Stimulated activated CD8-positive, alpha-beta memory T cell treated with anti-CD3 and anti-CD28 coated beads, Interleukin-12 subunit alpha, Interleukin-12 subunit beta, amount 100 ng/mL, for 1 hour (primary cell): Measurements from ENCODE around the gene EBF3.

Source experiments
- DNase-seq: peaks from one replicate; pipeline ENCODE4 v3.0.0-alpha.2; 2020; ENCODE audit warnings: low read depth

Gene EBF3

DNA sequence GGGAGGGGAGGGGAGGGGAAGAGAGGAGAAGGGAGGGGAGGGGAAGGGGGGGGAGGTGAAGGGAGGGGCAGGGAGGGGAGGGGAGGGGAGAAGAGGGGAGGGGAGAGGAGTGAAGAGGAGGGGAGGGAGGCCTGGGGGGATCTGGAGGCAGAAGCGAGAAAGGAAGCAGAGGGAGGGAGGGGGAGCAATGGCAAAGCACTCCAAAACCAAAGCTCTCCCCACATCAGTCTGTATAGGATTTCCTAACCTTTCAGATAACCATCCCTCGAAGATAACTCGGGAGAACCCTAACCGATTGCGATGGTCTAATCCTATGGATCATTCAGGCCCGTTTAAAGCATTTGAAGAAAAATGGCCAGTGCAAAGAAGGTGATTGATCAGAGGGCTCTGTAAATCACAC is 19.0 kb downstream of the EBF3 start:
- no peak for DNase-seq

DNA sequence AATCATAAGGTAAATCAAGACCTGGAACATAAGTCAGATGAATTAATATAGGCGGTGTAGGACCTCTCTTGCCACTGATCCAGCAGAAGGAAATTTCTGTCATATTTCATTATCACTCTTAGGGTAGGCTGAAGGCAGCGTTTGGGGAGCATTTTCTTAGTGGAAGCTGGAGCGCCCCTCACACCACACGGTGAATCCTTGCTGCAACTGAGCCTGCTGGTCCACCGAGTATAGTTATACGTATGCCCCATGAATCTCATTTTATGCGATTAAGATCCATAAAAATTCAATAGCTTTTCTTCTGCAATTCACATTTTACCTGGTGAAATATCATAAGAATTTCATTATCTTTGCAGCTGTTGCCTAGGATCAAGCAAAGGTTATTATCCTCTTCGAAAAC is 19.6 kb downstream of the EBF3 start:
- no peak for DNase-seq

DNA sequence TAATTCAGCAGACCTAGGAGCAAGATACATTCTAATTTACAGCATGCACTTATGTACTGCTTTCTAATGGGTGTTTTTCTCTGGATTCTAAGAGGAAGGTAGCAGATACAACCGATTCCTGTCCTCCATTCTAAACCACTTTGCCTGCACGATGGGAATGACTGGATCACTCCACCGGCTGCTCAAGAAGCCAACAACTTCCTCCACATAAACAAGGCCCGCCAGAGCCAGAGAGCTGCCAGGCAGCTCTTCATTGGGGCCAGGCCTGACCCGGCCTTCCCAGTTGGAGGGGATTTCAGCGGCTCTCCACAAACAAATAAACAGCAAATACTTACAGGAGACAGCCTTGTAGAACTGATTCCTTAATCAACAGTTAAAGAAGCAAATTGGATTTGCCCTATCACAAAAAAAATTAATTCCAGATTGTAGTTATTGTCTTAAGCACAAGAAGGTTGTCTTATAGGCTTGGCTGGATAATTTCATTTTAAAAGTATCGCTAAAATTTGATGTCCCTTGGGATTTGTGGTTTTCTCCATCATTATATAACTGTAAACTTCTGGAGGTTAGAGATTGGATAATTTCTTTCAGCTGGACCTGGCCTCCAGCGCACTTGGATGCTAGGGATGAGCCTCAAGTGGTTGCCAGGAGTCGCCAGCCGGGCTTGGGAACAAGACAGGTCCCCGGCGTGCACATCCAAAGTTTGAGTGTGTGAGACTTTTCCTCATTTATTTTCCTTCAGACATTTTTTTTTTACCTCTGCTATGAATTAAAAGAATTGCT is 20.9 kb downstream of the EBF3 start:
- DNase-seq: no peak

DNA sequence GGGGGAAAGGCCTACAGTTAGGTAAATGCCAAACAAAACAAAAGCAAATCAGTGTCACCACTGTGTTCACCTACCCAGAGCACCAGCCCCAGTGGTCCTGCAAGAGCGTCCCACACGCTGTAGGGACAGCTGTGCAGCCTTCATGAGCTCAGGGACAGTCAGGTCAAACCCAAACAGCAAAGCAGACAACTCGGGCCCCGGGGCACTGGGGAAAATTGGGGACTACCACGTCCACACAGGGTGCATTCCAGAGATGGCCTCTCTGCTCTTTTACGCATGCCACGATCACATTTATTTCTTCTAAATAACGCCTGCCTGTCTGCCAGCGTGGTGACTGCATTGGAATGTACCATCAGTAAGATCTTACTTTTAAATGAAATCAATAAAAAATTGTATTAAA is 21.7 kb downstream of the EBF3 start:
- no peak for DNase-seq

DNA sequence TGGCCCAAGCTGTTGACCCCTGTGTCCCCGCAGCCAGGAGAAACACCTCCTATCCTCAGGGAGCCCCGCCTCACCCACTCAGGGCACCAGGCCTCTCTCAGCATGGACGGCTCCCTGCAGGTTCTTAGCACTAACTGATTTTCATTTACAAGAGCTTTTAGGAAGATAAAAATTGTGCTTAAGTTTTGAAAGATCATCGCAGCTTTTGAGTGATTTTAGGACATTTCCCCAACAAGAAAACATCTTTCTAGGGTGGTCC is 22.1 kb downstream of the EBF3 start:
- no peak for DNase-seq

DNA sequence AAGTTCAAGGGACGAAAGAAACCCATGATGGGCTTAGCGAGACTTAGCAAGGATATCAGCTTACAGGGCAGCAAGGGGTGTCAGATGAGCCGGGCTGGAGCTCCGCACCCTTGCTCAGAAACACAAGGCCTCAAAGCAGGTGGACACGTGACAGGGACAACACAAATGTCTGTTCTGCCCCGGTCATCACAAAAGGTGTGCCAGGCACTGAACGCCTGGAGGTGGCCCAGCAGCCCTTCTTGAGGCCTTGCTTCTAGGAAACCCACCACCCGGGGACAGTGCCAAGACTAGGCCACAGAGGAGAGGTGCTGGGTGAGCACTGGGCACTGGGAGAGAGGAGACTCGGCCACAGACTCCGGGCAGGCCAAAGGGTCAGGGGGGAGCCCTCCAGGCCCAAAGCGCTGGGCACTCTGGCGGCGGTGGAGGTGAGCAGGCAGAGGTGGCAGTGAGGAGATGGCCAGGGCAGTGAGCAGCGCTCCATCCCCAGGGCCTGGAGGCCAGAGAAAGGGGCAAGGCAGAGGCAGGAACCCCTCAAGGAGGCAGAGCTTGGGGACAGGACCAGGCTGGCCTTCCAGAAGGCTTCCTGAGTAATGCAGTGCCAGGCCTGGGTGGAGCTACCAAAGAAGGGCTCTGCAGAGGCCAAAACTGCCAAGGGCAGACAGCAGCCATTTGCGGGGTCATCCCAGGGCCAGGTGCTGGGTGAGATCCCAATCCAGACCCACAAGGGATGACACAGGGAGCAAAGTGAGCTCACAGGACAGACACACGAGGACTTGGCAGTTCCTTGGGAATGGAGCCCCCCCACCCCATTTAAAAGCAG is 22.7 kb downstream of the EBF3 start:
- no peak for DNase-seq

DNA sequence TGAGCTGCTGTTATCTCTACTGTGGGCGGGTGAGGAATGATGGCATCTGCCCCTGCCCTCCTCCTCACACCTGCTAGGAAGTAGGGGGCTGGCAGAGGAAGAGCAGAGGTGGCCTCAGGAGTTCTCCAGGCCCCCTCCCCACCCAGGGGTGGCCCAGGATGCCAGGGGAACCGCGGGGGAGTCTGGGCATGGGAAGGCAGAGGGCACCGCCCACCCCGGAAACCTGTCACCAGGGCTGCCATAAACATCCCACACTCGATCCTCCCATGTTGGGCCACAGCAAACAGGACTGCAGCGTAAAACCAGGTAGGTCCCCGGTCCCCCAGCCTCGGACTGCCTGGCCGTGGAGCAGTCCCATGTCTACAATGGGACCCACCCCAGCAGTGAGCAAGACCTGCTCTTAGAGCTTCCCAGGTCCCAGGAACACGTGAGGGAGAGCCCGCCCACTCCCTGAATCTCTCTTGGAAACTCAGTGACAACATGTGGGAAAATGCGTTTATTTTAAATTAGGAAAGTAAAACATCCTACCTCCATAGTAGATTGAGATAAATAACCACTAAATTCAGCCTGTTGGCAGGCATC is 23.4 kb downstream of the EBF3 start:
- DNase-seq: no peak

DNA sequence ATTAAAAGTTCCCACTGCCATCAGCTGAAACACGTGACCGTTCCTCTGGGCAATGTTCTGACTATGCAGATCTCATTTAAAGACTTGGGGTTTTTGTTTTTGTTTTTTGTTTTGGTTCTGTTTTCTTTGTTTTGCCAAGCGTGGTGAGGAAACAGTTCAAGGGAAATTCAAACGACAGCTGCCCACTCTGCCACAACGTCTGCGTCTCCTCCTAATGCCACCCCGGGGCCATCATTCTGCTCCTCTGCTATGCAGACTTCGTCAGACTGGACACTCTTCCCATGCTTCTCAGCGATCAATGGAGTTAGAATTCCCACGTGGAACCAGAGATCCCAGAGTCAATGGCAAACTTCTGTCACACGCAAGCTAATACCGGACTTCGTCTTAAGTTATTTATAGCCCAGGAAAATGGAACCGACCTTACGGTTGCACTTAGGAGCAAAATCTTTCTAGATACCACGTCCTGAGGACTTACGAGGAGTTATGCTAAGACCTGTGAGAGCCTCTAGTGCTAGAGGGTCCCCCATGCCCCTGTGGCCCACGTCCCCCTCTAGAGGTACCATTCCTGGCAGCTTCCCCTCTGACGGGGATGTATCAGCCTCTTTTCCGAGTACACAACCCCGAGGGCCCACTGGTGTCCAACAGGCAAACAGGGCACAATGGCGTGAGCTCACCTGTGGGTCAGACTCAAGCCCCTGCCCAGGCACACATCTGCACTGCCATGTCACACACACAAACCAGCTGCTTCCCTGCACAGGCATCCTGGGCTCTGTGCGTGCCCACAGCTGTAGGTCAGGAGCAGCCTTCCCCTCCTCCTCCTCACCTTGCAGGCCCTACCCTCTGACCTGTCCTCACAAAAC is 24.4 kb downstream of the EBF3 start:
- no peak for DNase-seq

DNA sequence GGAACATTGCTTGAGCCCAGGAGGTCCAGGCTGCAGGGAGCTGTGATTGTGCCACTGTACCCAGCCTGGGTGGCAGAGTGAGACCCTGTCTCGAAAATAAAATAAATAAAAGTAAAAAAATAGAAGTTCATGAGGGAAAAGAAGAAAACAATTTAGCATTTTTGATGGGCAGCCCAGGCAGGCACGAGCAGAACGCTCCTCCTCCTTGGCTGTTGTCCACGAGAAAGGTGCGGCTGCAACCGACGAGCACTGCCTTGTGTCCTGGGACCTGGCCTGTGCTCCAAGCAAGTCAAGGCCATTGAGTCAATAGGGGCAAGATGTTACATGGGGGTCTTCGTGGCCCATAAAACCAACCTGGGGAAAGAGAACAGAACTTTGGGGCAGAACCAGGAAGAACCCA is 25.6 kb downstream of the EBF3 start:
- no peak for DNase-seq

DNA sequence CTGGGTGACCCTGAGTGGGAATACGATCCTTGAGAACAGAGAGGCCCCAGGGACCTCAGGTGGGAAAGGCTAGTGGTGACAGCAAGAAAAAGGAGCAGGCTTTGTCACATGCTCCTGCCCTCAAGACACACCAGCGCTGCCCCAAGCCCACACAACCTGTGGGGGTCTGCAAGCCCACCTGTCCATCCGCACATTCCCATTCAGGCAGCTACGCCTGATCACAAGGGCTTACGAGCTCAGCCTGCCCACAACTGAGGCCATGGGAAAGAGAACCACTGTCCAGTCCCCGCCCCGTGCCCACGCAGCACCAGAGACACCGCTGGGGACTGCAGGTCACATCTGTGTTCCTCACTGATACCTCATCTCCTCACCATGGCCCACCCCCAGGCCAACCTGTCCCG is 26.7 kb downstream of the EBF3 start:
- no peak for DNase-seq

DNA sequence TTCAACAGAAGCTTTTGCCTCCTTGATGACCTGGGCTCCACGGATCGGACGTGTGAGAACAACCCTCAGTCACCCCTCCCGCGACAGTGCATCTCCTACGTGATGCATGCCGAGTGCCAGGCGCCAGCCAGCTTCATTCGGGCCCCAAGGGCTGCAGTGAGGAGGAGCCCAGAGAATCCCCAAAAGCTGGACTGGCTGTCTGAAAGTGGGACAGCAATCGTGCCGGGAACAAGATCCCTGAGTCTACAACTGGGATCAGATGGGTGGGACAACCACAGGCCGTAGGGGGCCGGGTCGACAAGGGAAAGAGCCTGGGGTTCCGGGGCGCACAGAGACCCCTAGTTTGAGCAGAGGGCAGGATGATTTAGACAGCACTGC is 27.2 kb downstream of the EBF3 start:
- no peak for DNase-seq

DNA sequence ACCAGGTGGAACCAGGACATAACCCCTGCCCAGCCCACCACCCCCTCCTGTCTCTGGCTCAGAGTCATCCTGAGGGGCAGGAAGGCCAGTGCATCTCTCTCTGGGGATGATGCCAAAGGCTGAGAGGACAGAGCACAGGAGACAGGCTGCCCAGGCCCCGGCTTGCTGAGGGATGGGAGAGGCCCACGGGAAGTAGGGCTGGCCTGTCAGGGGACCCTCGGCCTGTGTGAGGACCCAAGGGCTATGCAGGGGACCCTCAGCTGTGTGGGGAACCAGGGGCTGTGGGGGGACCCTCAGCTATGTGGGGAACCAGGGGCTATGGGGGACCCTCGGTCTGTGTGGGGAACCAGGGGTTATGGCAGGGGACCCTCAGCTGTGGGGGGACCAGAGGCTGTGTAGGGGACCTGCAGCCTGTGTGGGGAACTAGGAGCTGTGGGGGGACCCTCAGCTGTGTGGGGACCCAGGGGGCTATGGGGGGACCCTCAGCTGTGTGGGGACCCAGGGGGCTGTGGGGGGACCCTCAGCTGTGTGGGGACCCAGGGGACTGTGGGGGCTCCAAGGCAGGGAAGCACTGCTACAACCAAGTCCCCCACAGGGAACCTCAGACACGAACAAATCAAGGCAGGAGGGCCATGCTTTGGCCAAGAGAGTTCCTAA is 27.7 kb downstream of the EBF3 start:
- DNase-seq: no peak

DNA sequence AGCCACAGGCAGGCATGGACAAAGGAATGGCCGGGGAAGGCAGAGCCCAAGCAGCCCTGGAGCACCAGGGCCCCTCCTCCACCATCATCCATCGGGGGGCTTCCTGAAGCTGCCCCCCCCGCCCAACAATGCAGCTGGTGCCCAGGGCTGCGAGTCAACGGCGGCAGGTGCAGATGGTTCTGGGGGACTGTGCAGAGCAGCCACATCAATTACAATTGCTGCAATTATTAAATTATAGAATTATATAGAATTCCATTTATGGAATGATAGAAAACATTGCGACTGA is 28.3 kb downstream of the EBF3 start:
- DNase-seq: no peak

DNA sequence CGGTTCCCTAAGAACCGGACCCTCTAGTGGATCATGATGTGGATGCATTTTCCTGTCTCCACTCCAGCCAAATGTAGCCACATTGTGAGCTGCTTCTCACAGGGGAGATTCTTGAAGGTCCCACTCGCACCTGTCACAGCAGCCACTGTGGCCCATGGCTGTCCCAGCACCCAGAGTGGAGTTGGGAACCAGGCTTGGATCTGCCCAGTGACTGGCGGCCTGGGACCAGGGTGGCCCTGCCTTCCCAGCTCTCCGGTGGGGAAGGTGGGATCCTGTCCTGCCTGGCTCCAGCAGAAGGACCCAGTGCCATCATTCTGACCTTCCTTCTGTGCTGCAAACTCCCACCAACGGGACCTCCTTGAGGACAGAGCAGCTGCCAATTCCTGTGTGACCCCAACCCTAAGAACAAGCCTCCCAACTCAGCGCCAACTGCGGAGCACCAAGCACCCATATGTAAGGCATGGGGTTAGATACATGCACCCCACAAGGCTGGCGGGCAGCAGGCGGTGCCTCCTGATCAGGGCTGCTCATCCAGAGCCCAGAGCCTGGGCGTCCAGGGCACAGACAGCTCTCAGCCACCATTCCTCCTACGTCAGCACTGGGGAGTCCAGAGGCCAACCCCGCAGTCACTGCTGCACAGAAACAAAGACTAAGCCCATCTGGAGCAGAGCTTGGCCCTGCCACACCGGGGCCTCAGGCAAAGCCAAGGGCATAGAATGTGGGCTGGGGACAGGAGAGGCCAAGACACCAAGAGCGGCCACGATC is 28.8 kb downstream of the EBF3 start:
- no peak for DNase-seq

DNA sequence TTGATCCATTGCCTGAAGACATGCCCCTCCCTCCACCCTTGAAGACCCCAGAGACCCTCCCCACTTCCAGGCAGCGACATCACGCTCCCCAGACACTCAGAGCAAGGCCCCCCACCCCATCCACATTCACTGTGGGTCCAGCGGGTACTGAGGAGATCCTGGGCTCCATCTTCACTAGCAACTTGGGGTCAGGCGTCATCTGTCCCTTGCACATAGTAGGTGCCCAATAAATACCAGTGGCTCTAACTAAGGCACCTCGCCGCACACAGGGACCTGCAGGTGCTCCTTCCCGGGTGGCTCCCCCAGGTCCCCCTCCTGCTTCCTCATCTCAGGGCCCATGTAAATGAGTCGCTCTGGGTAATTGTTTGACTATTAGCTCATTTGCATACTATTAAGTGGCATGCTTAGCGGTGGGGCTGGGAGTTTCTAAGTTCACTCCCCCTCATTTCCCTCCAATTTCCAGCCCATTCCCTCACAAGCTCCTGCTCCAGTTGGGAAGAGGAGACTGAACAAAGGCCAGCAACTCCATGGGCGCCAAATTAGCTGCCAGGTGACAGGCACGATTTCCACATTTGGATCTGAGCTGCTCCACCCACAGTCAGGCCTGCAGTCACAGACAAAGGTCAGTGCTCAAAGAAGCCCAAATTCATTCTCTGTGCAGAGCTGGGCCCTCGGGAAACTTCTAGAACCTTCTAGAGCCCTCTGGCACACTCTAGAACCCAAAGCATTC is 29.7 kb downstream of the EBF3 start:
- DNase-seq: no peak

DNA sequence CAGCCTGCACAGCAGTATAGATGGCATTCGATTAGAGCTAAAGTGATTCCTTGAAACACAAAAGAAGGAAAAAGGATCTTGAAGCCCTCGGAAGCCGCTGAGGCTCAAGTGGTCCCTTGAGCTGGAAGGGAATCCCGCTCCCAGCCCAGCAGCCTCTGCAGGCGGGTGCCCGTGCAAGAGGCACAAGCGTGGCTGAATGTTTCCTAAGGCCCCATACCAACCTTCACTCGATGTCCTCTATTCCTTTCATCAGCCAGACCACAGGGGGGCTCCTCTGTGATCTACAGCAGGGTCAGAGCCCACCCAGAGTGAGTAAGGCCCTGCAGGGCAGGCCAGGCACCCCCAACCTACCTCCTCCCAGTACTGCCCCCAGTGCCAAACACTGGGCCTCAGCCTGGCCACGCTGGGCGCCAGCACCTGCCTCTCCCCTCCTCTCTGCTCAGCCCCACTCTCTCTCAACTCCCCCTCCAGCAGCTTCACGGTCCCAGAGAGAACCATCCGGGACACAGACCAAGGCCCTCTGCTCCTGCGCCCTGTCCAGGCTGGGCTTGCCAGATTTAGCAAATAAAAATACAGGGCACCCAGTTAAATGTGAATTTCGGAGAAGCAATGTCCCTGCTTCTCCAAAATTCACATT is 30.5 kb downstream of the EBF3 start:
- DNase-seq: no peak

DNA sequence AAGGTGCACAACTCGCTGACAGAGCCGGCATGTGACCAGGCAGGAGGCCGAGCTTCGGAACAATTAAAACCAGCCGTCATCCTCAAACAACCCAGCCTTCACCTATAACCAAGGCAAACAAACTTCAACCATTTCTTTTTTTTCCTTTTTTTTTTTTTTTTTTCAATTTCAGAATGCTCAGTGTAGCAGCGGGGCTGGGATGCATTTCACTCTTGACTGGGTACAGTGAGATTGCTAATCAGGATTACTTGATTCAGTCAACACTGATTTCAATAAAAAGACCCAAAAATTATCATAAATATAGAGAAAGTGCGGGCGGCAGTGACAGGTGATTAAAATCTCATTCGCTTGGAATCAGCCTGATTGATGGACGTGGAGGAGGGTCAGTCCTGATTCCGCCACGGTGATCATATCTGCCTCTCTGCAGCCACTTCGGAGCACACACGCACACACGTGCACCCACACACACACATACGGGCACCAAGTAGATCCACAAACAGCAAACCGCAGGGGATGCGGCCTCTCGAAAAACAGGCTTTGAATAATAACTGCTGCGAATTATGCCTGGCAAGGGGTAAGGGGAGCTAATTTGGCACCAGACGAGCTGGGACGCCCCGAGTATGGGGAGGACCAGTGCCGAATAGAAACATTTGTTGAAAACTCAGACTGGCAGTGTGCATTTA is 31.2 kb downstream of the EBF3 start:
- no peak for DNase-seq

DNA sequence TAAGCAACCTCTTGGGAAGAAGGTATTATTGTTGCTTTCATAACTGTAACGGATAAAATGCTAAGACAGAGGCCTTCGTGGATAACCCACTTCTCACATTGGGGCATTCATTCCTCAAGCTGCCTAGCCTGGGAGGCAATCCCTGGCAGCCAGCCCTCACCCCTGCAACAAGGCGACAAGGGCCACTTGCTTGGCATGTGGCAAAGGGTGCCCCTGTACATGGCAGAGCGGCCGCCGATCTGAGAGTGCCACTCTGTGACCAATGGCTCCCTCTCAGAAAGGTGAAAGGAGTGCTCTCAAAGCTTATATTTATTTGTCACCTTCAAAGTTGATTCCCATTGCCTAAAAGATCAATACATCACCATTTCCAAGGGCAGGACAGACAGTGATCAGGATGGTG is 31.9 kb downstream of the EBF3 start:
- DNase-seq: no peak

DNA sequence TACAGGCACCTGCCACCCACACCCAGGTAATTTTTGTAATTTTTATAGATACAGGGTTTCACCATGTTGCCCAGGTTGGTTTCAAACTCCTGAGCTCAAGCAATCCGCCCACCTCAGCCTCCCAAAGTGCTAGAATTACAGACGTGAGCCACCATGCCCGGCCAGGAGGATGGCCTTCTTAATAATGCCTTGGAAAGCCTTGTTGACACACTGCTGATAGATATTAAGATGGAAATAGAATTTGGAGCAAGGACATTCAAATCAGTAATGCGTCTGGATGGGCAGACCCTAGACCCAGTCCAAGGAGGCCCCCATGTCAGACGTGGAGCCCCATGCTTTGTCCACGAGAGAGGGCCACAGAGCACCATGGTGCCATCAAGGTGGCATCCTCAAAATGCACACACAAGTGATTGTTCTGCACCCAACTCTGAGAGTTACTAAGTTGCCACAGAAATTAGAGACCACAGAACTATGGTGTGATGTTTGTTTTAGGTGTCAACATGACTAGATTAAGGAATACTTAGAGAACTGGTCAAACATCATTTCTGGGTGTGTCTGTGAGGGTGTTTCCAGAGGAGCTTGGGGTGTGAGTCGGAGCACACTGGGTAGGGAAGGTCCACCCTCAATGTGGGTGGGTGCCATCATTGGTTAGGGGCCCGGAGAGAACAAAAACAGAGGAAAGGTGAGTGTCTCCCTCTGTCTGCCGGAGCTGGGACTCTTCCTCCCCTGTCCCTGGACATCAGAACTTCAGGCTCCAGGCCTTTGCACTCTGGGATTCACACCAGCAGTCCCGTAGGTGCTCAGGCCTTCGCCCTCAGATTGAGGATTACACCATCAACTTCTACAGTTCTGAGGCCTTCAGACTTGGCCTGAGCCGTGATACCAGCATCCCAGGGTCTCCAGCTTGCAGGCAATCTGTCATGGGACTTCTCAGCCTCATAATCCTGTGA is 34.5 kb downstream of the EBF3 start:
- DNase-seq: no peak
